Gastroesophageal sphincter (tissue), 3 donors: Measurements from ENCODE around the gene VTI1A.

Experiments used
- CTCF ChIP-seq, 4 experiments: fragments of 200-600 bp in 2 of 4; fragments of 450-650 bp in 2 of 4; sonication (generic) in 1 of 4; IDR thresholded peaks; one replicate each; pipeline ENCODE4 v1.5.1; 2017 to 2019; ENCODE audit warnings: antibody characterized with exemption in 4 of 4, mild to moderate bottlenecking in 2 of 4, moderate library complexity in 2 of 4
- EP300 ChIP-seq: sonication (generic); formaldehyde crosslinking; IDR thresholded peaks from one replicate; pipeline ENCODE4 v1.6.1; 2017; ENCODE audit warnings: antibody characterized with exemption, mild to moderate bottlenecking
- POLR2A ChIP-seq, 2 donors: fragments of 450-650 bp; IDR thresholded peaks; one replicate each; pipeline ENCODE4 v1.6.1; 2017; ENCODE audit warnings: antibody characterized with exemption in 2 of 2, mild to moderate bottlenecking in 2 of 2, moderate library complexity in 1 of 2
- POLR2AphosphoS5 ChIP-seq: sonication (generic); formaldehyde crosslinking; IDR thresholded peaks from one replicate; pipeline ENCODE4 v1.6.1; 2017; ENCODE audit warnings: antibody characterized with exemption

- no peak for TF ChIP-seq CTCF (IDR thresholded peaks at IDR 0.05)
- TF ChIP-seq POLR2AphosphoS5: no peak
- no peak for TF ChIP-seq POLR2A (IDR thresholded peaks at IDR 0.05)
- TF ChIP-seq EP300: no peak
These were observed 374.0 kb downstream of the VTI1A start for GRCh38 chr10:112821038-112821437.
